NCI-H2107 treated with DMSO at 0.1 percent for 48 hours (cell line): ENCODE results near the gene BIRC5.

Source experiments
- DNase-seq: peaks from one replicate; lab custom pipeline; 2025; ENCODE audit not compliant: unreplicated experiment; lab: John Stamatoyannopoulos, UW

BIRC5 gene

DNA sequence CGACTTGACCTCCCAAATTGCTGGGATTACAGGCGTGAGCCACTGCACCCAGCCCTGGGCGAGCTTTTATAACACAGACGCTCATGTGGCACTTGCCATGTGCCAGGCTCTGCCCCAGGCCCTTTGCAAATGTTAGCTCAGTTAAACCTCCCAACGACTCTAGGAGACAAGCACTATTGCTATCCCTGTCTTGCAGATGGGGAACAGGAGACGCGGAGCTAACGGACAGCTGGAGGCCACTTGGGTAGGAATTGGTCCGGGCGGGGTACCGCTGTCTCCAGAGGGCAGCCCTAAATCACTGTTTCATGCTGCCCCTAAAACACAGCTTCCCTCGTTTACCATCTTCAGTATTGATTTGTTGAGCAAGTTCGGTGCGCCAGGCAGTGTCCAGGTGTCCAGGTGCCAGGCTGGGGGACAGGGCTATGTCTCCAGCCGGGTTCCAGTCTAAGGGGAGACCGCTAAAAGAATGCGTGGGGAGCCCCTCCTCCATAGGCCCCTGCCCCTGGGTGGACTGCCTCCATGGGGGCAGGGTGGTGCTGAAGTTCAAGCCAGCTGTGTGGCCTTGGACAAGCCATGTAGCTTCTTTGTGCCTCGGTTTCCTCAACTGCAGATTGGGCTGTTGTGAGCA lies 41.1 kb downstream of the BIRC5 start:
- no peak for DNase-seq

- DNase-seq: no peak
These were observed 42.1 kb downstream of the BIRC5 start for GRCh38 chr17:78255953-78256706.

- no peak for DNase-seq
These were observed 42.9 kb downstream of the BIRC5 start for GRCh38 chr17:78256707-78257591.

DNA sequence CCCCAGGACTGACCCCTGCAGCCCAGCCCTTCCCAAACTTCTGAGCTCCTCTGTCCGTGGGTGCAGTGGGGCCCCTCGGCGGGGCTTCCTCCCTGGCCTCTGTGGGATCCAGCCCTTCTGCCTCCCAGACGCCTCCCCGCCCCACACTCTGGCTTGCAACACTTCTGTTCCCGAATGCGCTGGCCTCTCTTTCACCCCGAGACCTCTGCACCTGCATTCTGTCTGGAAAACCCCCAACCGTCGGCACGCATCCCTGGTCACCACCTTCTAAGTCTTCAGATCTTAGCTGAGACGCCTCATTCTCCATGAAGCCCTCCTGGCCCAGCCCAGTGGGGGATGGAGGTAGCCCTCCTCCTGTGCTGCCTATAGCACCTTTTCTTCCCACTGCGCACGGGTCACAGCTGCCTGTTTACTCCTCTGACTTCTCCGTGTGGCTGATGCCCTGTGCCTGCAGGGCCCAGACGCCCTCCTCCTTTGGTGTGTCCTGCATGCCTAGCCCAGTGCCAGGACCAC lies 43.8 kb downstream of the BIRC5 start:
- DNase-seq: no peak

DNA sequence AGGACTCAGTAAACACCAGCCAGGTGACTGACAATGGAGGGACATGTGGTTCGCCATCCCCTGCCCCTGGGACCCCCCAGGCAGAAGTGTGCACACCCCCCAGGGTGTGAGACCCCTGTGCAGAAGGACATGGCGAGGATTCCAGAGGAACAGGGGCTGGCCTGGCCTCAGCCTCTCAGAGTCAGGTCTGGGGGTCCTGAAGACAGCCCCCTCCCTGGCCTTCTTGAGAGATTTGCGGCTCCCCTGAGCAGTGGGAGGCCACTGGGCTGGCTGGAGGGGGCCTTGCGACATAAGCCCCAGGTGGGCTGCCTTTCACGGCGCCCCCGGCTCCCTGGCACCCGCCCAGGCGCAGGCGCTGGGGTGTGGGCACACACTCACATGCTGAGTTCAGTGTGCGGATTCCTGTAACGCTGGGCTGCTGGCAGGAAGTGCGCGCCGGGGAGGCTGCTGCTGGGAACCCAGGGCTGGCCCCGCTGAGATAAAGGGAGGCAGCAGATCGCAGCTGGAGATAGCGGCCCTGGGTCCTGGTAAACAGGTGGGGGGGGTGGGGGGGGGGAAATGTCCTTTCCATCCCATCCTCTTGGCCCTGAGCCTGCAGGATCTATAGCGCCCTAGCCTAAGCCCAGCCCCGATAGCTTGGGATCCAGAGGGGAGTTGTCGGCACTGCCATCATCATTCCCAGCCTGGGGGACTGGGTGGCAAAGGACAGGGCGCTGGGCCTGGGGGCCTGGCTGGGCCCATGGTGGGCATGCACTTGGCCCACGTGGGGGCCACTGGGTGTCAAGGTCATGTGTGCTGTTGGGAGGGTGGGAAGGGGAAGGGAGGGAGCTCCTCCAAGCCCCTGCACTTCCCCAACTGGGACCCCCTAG lies 44.5 kb downstream of the BIRC5 start:
- DNase-seq: no peak

- DNase-seq: no peak
These were observed 45.1 kb downstream of the BIRC5 start for GRCh38 chr17:78259192-78259554.

DNA sequence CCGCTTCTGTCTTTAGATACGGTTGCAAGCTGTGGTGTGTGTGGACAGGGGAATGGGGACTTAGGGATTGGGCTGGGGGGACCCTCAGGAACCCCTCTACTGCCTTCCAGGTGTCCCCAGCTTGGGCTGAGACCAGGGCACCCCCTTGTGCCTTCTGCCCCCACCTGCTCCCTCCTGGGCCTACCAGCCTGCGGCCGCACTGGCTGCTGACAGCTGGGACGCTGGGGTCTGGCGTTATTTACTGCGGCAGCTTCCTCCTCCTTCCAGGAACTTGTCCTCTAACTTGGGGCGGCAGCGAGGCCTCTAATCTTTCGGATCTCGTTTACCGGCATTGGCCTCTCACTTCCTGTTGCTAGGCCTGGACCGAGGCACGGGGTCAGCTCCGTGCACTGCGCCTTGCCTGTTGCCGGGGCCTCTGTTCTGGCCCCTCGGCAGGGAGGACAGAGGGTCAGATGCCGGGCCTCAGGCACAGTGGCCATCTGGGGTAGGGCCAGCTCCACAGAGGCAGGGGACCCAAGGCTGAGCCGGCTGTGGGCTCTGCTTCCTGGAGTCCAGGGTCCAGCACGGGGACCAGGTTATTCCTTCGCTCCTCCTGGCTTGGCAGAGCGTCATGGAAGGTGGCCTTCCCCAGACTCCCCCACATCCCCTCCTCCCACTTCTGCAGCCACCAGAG lies 49.1 kb downstream of the BIRC5 start:
- no peak for DNase-seq

DNA sequence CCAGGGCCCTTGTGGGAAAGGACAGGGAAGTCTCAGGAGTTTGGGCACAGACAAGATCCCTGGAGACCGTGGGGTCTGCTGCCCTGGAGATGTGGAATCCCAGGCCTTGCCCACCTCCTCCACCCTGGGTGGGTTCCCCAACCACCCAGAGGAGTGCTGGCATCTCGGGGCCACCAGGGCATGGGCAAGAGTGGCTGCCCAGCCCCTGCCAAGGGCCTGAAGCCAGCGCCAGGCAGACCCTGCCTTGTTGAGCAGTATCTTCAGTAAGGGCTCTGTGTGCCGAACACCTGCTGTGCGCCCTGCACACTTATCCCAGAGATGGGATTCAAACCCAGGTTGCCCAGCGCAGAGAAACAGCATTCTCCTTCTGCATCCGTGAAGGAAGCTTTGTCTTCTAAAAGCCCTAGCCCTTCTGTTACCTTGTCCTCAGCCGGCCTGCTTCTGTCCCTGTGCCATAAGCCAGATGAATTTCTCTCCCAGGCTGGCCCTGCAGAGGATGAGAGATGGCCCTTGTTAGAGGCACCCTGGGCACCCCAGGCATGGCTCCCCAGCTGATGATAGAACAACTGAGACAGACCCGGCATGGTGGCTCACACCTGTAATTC lies 49.8 kb downstream of the BIRC5 start:
- no peak for DNase-seq

GRCh38 chr17:78264590-78264989 lies 50.5 kb downstream of the BIRC5 start:
- DNase-seq: no peak

GRCh38 chr17:78265121-78265520 lies 51.1 kb downstream of the BIRC5 start:
- DNase-seq: no peak

DNA sequence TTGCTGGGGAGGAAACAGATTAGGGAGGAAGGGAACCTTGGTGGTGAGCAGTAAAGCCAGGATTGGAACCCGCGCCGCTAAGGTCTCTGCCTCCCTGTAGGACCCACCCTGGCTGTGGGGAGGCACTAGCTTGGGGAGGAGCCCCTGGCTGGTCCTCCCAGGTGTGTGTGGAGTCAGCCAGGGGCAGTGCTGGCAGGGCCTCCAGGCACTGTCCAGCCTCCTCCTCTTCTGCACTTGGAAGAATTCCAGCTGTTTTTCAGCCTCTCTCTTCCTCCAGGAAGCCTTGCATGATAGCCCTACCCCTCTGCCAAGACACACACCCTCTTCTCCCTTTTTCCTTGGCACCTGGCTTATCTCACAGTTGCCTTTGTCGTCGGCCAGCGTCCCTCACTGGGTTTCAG lies 52.2 kb downstream of the BIRC5 start:
- DNase-seq: no peak

DNA sequence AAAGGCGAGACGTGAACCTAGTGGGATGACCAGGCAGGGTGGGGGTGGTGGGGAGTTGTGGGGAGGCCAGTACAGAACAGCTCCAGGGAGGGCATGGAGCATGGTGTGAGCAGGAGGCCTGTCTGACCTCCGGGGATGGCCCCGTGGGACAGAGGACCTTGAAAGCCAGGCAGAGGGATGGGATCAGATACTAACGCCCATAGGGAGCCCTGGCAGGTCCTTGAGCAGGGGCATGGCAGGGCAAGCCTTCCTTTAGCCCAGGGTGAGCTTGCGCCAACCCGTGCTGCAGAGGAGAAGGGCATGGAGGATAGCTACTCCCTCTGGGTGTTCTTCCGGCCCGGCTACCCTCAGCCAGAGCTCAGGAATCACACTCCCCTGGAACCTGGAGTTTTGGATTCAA lies 52.7 kb downstream of the BIRC5 start:
- no peak for DNase-seq

DNA sequence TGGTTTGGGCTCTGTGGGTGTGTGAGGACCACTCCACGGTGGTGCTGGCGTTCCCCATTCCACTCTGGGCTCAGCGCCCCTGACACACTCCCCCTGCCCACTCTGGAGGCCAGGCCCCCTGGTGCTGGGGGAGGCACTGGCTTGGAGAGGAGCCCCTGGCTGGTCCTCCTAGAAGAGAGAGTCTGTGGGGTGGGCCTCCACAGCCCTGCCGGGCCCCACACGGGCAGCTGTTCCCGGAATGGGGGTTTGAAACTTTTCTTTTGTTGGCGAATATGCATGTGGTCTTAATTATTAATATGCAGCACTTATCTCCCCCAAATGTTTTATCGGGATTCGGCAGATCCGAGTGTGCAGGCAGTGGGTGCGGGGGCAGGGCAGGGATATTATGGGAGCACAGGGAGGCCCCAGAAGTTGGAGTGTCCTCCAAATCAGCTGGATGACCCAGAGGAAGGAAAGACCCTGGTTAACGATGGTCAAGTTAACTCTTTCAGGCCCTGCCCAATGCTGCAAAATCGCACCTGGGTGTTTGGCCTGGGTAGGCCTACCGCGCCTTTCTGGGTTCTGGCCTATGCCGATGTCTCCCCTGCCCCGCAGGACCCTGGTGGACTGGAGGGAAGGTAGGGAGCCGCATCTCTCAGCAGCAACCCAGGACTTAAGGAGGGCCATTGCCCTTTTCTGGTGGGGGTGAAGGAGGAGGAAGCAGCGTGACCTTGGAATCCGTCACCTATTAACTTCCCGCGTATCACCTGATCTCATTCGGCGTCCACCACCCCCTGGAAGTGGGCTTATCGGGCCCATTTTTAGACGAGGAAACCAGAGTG lies 53.4 kb downstream of the BIRC5 start:
- no peak for DNase-seq

DNA sequence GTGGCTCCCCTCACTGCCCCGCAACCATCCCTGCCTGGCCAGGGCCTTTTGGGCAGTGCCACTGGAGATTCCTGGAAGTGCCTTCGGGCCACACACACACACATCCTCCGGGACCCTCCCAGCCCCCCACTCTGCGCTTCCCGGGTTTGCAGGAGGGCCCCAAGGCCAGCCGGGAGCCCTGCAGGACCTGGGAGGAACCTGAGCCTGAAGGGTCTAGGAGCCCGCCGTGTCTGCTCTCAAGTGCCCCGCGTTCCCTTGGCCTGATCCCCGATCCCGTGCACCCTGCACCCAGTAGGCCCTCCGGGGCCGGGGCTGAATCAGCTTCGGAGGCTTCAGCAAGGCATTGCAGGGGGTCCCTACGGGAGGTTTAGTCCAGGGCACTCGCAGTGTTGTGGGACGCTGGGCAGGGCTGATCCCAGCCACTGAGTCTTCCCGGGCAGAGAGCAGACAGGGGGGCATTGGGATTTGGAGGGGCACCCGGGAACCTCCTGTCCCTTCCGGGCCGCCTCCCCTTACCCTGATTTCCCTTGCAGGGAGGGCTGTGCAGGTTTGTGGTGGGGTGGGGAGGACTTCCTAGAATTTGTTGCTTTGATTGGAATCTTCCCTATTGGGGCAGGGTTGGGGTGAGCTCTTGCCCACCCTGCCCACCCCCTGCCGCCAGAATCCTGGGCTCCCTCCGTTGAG lies 54.3 kb downstream of the BIRC5 start:
- no peak for DNase-seq

DNA sequence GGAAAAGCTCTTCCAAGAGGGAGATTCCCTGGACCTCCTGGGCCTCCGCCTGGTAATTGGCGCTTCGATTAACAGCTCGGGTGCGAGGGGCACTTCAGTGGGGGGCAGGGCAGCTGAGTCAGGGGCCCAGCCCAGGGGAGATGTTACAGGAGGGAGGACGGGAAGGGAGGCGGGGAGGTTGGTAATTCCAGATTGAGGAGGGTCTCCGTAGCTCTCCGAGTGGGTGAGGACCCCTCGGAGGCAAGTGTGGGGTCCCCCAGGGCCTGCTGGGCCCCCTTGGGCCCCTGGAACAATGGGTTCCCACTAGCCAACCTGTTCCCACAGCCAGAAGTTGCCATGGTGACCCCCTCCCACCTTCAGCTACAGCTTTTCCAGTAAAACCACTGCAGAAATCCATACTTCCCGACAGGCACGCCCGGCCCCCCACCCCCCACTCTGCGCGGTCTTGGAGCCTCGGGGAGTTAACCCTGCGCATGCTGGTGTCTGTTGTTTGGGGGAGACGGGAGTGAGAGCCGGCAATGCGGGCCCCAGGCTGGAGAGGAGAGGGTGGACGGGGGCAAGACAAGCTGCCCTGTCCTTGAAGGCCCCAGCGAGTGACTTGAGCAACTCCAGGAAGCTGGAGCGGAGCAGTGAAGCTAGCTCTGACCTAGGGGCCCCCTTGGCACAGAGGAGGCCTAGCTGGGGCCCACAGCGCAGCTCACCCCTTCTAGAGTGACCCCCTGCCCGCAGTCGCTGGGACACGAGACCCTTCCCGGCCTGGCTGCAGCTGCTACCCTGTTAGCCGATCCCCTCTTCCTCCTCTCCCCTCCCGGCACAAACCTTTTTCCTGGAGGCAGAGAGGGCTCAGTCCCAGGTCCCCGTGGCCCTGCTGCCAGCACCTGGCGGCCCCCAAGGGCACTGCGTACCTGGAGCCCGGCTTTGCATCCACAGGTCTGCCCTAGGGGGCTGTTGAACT lies 55.2 kb downstream of the BIRC5 start:
- no peak for DNase-seq

DNA sequence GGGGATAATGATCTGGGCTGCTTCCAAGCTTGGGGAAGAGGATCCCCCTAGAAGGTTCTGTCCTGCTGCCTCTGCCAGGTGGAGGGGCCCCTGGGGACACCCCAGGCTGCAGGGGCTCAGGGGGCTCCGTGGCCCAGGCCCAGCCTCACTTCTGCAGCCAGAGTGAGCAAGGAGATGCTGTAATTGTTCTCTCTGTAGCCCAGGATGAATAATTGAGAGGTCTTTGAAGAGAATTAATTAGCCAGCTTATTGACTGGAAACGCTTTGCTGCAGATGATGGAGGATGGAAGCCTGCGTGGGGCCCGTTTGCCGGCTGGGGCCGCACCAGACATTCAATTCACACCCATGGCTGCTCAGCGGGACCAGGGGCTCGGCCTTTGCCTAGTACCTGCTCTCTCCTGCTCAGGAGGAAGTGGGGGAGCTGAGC lies 55.9 kb downstream of the BIRC5 start:
- no peak for DNase-seq
